Measurements from ENCODE around the gene ASB3.
"Not testable (repeated sequence)": the region's sequence is repeated elsewhere in the genome, so short reads cannot be mapped to it uniquely, and the experiment has no call there.

ASB3 gene

GRCh38 chr2:53765767-53766166 is 21.0 kb downstream of the ASB3 start:
- TF ChIP-seq EZH2phosphoT487 (IDR thresholded peaks at IDR 0.05; ENCODE audit: low read depth) (no peak), CTCF (IDR thresholded peaks at IDR 0.05; ENCODE audit: low read depth, low read length) (no peak)
- no peak overlapping the region for H3K27ac ChIP-seq (ENCODE audit: low read length)
- peaks cover 7% of the 10 kb centered on the region for H3K36me3 ChIP-seq (replicated peaks; ENCODE audit: low read depth, low read length)
- no peaks in the 10 kb centered on the region for H3K27me3 ChIP-seq (ENCODE audit: low read depth, low read length)
- H3K79me2 ChIP-seq (ENCODE audit: low read length): peaks cover 31% of the 10 kb centered on the region
- no peaks in the 10 kb centered on the region for H3K9me3 ChIP-seq (ENCODE audit: insufficient read depth, low read length)
- peaks cover 14% of the 10 kb centered on the region for H3K4me1 ChIP-seq (ENCODE audit: low read length)
- H2AFZ ChIP-seq (ENCODE audit: low read depth, low read length): no peak overlapping the region
- H3K4me2 ChIP-seq (ENCODE audit: low read length): no peak overlapping the region
- H4K20me1 ChIP-seq (ENCODE audit: insufficient read depth, low read length): no peaks in the 10 kb centered on the region
- no peak overlapping the region for H3K4me3 ChIP-seq (ENCODE audit: low read length)
- H3K9ac ChIP-seq (ENCODE audit: low read length): no peak overlapping the region

- not testable (repeated sequence) for H3K79me2 ChIP-seq (ENCODE audit: low read length); H3K27ac ChIP-seq (ENCODE audit: low read length); H2AFZ ChIP-seq (ENCODE audit: low read depth, low read length); H3K4me1 ChIP-seq (ENCODE audit: low read length); H3K27me3 ChIP-seq (ENCODE audit: low read depth, low read length); H3K36me3 ChIP-seq (replicated peaks; ENCODE audit: low read depth, low read length); H4K20me1 ChIP-seq (ENCODE audit: insufficient read depth, low read length); H3K4me3 ChIP-seq (ENCODE audit: low read length); H3K9ac ChIP-seq (ENCODE audit: low read length); H3K4me2 ChIP-seq (ENCODE audit: low read length); H3K9me3 ChIP-seq (ENCODE audit: insufficient read depth, low read length)
Measured at GRCh38 chr2:53757206-53757605, 29.5 kb downstream of the ASB3 start.

- Histone ChIP-seq H4K20me1 (ENCODE audit: insufficient read depth, low read length) (no peaks in the 10 kb centered on the region), H3K36me3 (replicated peaks; ENCODE audit: low read depth, low read length) (peaks cover 6% of the 10 kb centered on the region), H3K79me2 (ENCODE audit: low read length) (0 out of 2 replicates have a peak, but pooled peaks cover 4% of the 10 kb centered on the region), H3K27ac (ENCODE audit: low read length) (no peak overlapping the region), H2AFZ (ENCODE audit: low read depth, low read length) (no peak overlapping the region), H3K9ac (ENCODE audit: low read length) (no peak overlapping the region), H3K9me3 (ENCODE audit: insufficient read depth, low read length) (no peaks in the 10 kb centered on the region), H3K27me3 (ENCODE audit: low read depth, low read length) (no peaks in the 10 kb centered on the region), H3K4me2 (ENCODE audit: low read length) (no peak overlapping the region), H3K4me3 (ENCODE audit: low read length) (no peak overlapping the region), H3K4me1 (ENCODE audit: low read length) (peaks cover 16% of the 10 kb centered on the region)
- no peak for TF ChIP-seq EZH2phosphoT487 (IDR thresholded peaks at IDR 0.05; ENCODE audit: low read depth)
- TF ChIP-seq CTCF (IDR thresholded peaks at IDR 0.05; ENCODE audit: low read depth, low read length): no peak
Measured at GRCh38 chr2:53756644-53757043, 30.1 kb downstream of the ASB3 start.

- Histone ChIP-seq H3K27ac (ENCODE audit: low read length) (no peak overlapping the region), H3K9ac (ENCODE audit: low read length) (no peak overlapping the region), H3K9me3 (ENCODE audit: insufficient read depth, low read length) (no peaks in the 10 kb centered on the region), H3K27me3 (ENCODE audit: low read depth, low read length) (no peaks in the 10 kb centered on the region), H4K20me1 (ENCODE audit: insufficient read depth, low read length) (no peaks in the 10 kb centered on the region), H2AFZ (ENCODE audit: low read depth, low read length) (no peak overlapping the region), H3K79me2 (ENCODE audit: low read length) (0 out of 2 replicates have a peak, but pooled peaks cover 8% of the 10 kb centered on the region), H3K4me2 (ENCODE audit: low read length) (no peak overlapping the region), H3K4me3 (ENCODE audit: low read length) (no peak overlapping the region), H3K4me1 (ENCODE audit: low read length) (peaks cover 31% of the 10 kb centered on the region), H3K36me3 (replicated peaks; ENCODE audit: low read depth, low read length) (peaks cover 6% of the 10 kb centered on the region)
- TF ChIP-seq CTCF (IDR thresholded peaks at IDR 0.05; ENCODE audit: low read depth, low read length): no peak
- TF ChIP-seq EZH2phosphoT487 (IDR thresholded peaks at IDR 0.05; ENCODE audit: low read depth): no peak
Measured at GRCh38 chr2:53755121-53755520, 31.6 kb downstream of the ASB3 start.

GRCh38 chr2:53753041-53753440 is 33.7 kb downstream of the ASB3 start:
- Histone ChIP-seq H3K4me2 (ENCODE audit: low read length) (no peak overlapping the region), H2AFZ (ENCODE audit: low read depth, low read length) (no peak overlapping the region), H3K4me3 (ENCODE audit: low read length) (no peak overlapping the region), H3K79me2 (ENCODE audit: low read length) (0 out of 2 replicates have a peak, but pooled peaks cover 8% of the 10 kb centered on the region), H3K9me3 (ENCODE audit: insufficient read depth, low read length) (no peaks in the 10 kb centered on the region), H3K27me3 (ENCODE audit: low read depth, low read length) (no peaks in the 10 kb centered on the region), H3K9ac (ENCODE audit: low read length) (no peak overlapping the region), H3K27ac (ENCODE audit: low read length) (no peak overlapping the region), H3K36me3 (replicated peaks; ENCODE audit: low read depth, low read length) (peaks cover 9% of the 10 kb centered on the region), H3K4me1 (ENCODE audit: low read length) (peaks cover 33% of the 10 kb centered on the region), H4K20me1 (ENCODE audit: insufficient read depth, low read length) (no peaks in the 10 kb centered on the region)
- TF ChIP-seq EZH2phosphoT487 (IDR thresholded peaks at IDR 0.05; ENCODE audit: low read depth): no peak
- TF ChIP-seq CTCF (IDR thresholded peaks at IDR 0.05; ENCODE audit: low read depth, low read length): no peak

All from OCI-LY3 (cell line).